HepG2 (cell line): Measurements from ENCODE around the gene ABCD2. TPM values are rescaled to one million over a fixed set of nuclear protein-coding genes. Genes with fewer than 3 reads are reported as not detected.

Experiments used
- ATAC-seq: fragments of 200-7000 bp; cut with Tn5 transposase; 3 replicates; pipeline ENCODE4 v1.9.1; 2020; ENCODE audit warnings: mild to moderate bottlenecking, moderate library complexity
- BruUV-seq: library from RNA; stranded (reverse); fragments of 400-500 nt; replicated peaks from 2 replicates; lab custom pipeline; 2021; lab: Mats Ljungman, UMichigan
- CTCF ChIA-PET: fragments of 300-600 bp; formaldehyde crosslinking; extraction: SDS; loops from one replicate; lab custom pipeline; 2021; ENCODE audit warnings: low total read pairs, inconsistent platforms, low intra/inter-chr PET ratio; lab: Yijun Ruan, JAX
- POLR2A ChIA-PET: fragments of 350-600 bp; sonication (Branson Sonifier 250); formaldehyde crosslinking; loops from one replicate; lab custom pipeline; 2020; ENCODE audit warnings: antibody characterized with exemption, inconsistent platforms; lab: Yijun Ruan, JAX
- DNase-seq: peaks from one replicate; pipeline ENCODE4 v3.0.0-alpha.2; 2015; ENCODE audit warnings: low spot score
- FAIRE-seq: peaks from 3 replicates; lab custom pipeline; 2011; peaks lifted over from hg19 to GRCh38; lab: Jason Lieb, UNC
- H2AFZ ChIP-seq: one replicate; pipeline ENCODE4 v1.6.1; 2011; ENCODE audit warnings: low read length, inconsistent platforms
- H3K27ac ChIP-seq: fragments of 300-600 bp; 3 replicates; pipeline ENCODE4 v1.8.0; 2011; ENCODE audit warnings: mixed run types, mild to moderate bottlenecking, mixed read lengths, low read length, inconsistent platforms; ENCODE audit not compliant: insufficient read depth; ENCODE audit errors: extremely low read length
- H3K27me3 ChIP-seq, 2 experiments: fragments of 200-600 bp in 1 of 2; 2 replicates in 1 of 2; 3 replicates in 1 of 2; pipeline versions ENCODE4 v1.6.0 to v1.8.0; 2011; ENCODE audit warnings: low read length in 2 of 2, mild to moderate bottlenecking in 2 of 2, moderate library complexity in 2 of 2, inconsistent platforms in 1 of 2; ENCODE audit not compliant: insufficient read depth in 2 of 2, control insufficient read depth in 1 of 2
- H3K36me3 ChIP-seq, 2 experiments: fragments of 200-600 bp in 1 of 2; replicated peaks in 1 of 2; 2 replicates in 1 of 2; 3 replicates in 1 of 2; pipeline versions ENCODE4 v1.5.1 to v1.8.0; 2011; ENCODE audit warnings: low read length in 2 of 2, inconsistent platforms in 1 of 2; ENCODE audit not compliant: insufficient read depth in 2 of 2, control insufficient read depth in 1 of 2
- H3K4me1 ChIP-seq: 2 replicates; pipeline ENCODE4 v1.5.1; 2012; ENCODE audit warnings: low read length, inconsistent platforms; ENCODE audit not compliant: insufficient read depth
- H3K4me2 ChIP-seq: 2 replicates; pipeline ENCODE4 v1.6.0; 2011; ENCODE audit warnings: low read depth, low read length, inconsistent platforms
- H3K4me3 ChIP-seq, 3 experiments: fragments of 200-600 bp in 1 of 3; sonication (generic), shearing (Covaris generic) in 1 of 3; replicated peaks in 1 of 3; 2 replicates each; pipeline ENCODE4 v1.5.1; 2011 to 2016; ENCODE audit warnings: low read length in 3 of 3, inconsistent platforms in 2 of 3, low read depth in 2 of 3, mild to moderate bottlenecking in 2 of 3, control low read depth in 1 of 3, mixed read lengths in 1 of 3; ENCODE audit not compliant: insufficient read depth in 1 of 3
- H3K79me2 ChIP-seq: one replicate; pipeline ENCODE4 v1.6.1; 2011; ENCODE audit warnings: low read length, inconsistent platforms; ENCODE audit not compliant: insufficient read depth
- H3K9ac ChIP-seq: 2 replicates; pipeline ENCODE4 v1.6.0; 2011; ENCODE audit warnings: mild to moderate bottlenecking, low read depth, low read length, inconsistent platforms; ENCODE audit not compliant: insufficient read depth
- H3K9me3 ChIP-seq: 2 replicates; pipeline ENCODE4 v1.5.1; 2012; ENCODE audit warnings: mild to moderate bottlenecking, low read length
- H4K20me1 ChIP-seq: 2 replicates; pipeline ENCODE4 v1.6.0; 2011; ENCODE audit warnings: inconsistent platforms, mild to moderate bottlenecking, low read length, moderate library complexity; ENCODE audit not compliant: insufficient read depth
- ETV5 ChIP-seq: IDR thresholded peaks from 2 replicates; pipeline ENCODE4 v1.6.1; 2018; ENCODE audit warnings: missing biosample characterization, missing genetic modification reagents, inconsistent platforms, borderline replicate concordance
- FIP1L1 ChIP-seq: fragments of 200-400 bp; formaldehyde crosslinking; IDR thresholded peaks from 2 replicates; pipeline ENCODE4 v1.6.1; 2018; ENCODE audit warnings: low read depth, mild to moderate bottlenecking, low read length, moderate library complexity, borderline replicate concordance; ENCODE audit not compliant: insufficient read depth
- HNRNPH1 ChIP-seq: fragments of 200-400 bp; formaldehyde crosslinking; optimal IDR thresholded peaks from 2 replicates; pipeline ENCODE3; 2017; ENCODE audit warnings: mild to moderate bottlenecking, low read depth, low read length
- JDP2 ChIP-seq: sonication (generic); formaldehyde crosslinking; IDR thresholded peaks from 2 replicates; pipeline ENCODE4 v1.8.1; 2022; ENCODE audit warnings: missing genetic modification reagents, borderline replicate concordance
- RBFOX2 ChIP-seq: fragments of 200-400 bp; formaldehyde crosslinking; IDR thresholded peaks from 2 replicates; pipeline ENCODE4 v1.6.1; 2017; ENCODE audit warnings: low read depth, mild to moderate bottlenecking, low read length
- RXRA ChIP-seq: sonication (generic); formaldehyde crosslinking; IDR thresholded peaks from 2 replicates; pipeline ENCODE4 v1.5.1; 2020; ENCODE audit warnings: missing genetic modification reagents
- SRSF4 ChIP-seq: fragments of 200-400 bp; formaldehyde crosslinking; IDR thresholded peaks from one replicate; pipeline ENCODE4 v1.6.1; 2018; ENCODE audit warnings: mild to moderate bottlenecking, low read depth, low read length, moderate library complexity; ENCODE audit not compliant: poor library complexity, severe bottlenecking
- STAT6 ChIP-seq: sonication (generic); formaldehyde crosslinking; IDR thresholded peaks from 2 replicates; pipeline ENCODE4 v1.4.0; 2020; ENCODE audit warnings: missing genetic modification reagents, mild to moderate bottlenecking, borderline replicate concordance
- ZBTB21 ChIP-seq: sonication (generic); formaldehyde crosslinking; IDR thresholded peaks from 2 replicates; pipeline ENCODE4 v1.4.0; 2020; ENCODE audit warnings: missing genetic modification reagents
- ZFP36L1 ChIP-seq: sonication (generic); formaldehyde crosslinking; IDR thresholded peaks from 2 replicates; pipeline ENCODE4 v1.8.0; 2022; ENCODE audit warnings: mild to moderate bottlenecking, missing genetic modification reagents, moderate library complexity
- ZNF253 ChIP-seq: sonication (generic); formaldehyde crosslinking; IDR thresholded peaks from 2 replicates; pipeline ENCODE4 v1.8.0; 2022; ENCODE audit warnings: mild to moderate bottlenecking, missing genetic modification reagents, borderline replicate concordance
- ZNF512 ChIP-seq: sonication (generic); formaldehyde crosslinking; IDR thresholded peaks from 2 replicates; pipeline ENCODE4 v1.4.0; 2020; ENCODE audit warnings: mild to moderate bottlenecking, missing genetic modification reagents
- ZNF577 ChIP-seq: sonication (generic); formaldehyde crosslinking; IDR thresholded peaks from 2 replicates; pipeline ENCODE4 v1.4.0; 2020; ENCODE audit warnings: mild to moderate bottlenecking, low read depth, missing genetic modification reagents, borderline replicate concordance
- ZNF704 ChIP-seq: sonication (generic); formaldehyde crosslinking; IDR thresholded peaks from 2 replicates; pipeline ENCODE4 v1.8.1; 2023; ENCODE audit warnings: mild to moderate bottlenecking, inconsistent platforms, moderate library complexity, missing genetic modification reagents, borderline replicate concordance
- ZNF710 ChIP-seq: sonication (generic); formaldehyde crosslinking; IDR thresholded peaks from 2 replicates; pipeline ENCODE4 v1.5.0; 2020; ENCODE audit warnings: mild to moderate bottlenecking, missing genetic modification reagents, borderline replicate concordance
- WGBS: methylation state at CpG from one replicate; pipeline ENCODE4 v1.1.6; 2017; ENCODE audit warnings: low lambda C conversion rate; 5-methylcytosine and 5-hydroxymethylcytosine counted together
- in situ Hi-C: cut with HindIII; loops from 2 replicates; pipeline ENCODE4 v1.10.0; 2017; ENCODE audit warnings: low pct_unique_long_range_greater_than_20kb; ENCODE audit not compliant: extremely low pct_ligation_motif_present
- intact Hi-C: fragments of 100-400 bp; cut with micrococcal nuclease; formaldehyde crosslinking; loops from one replicate; pipeline ENCODE4 v1.10.0; 2022; ENCODE audit not compliant: unreplicated experiment
- polyA plus RNA-seq, 8 experiments: library from polyadenylated mRNA; depleted of rRNA in 3 of 8; stranded (reverse) in 7 of 8; unstranded in 1 of 8; fragments of >200 nt; fragmentation: Illumina TruSeq in 4 of 8; extraction: Trizol in 4 of 8; gene quantifications; 2 replicates each; pipeline versions ENCODE4 v1.2.1 to v1.2.3, GENCODE V29; 2011 to 2016; ENCODE audit warnings: low read depth in 4 of 8, missing spikeins in 1 of 8, mixed read lengths in 1 of 8; ENCODE audit not compliant: insufficient read depth in 1 of 8
- total RNA-seq, 5 experiments: library from RNA; depleted of rRNA; stranded (reverse); fragments of >200 nt; fragmentation: Illumina TruSeq; extraction: Trizol; gene quantifications; 2 replicates each; pipeline ENCODE4 v1.2.3, GENCODE V29; 2016; ENCODE audit warnings: low read depth in 1 of 5

ABCD2 gene
- total and polyA plus RNA-seq, 2 of the 13 experiments (the other 11 are each of a cell fraction or from before 2014, with no cell fraction given), result not detected

- ChIA-PET POLR2A (no interaction called here), CTCF (interaction anchor here (1.6 kb wide), 1 partner anchor 301 kb away, joined by 3 read pairs; no protein-coding TSS in a partner anchor)
- peak overlapping the region; percentile 76 for H3K4me2 ChIP-seq
- H3K4me1 ChIP-seq, result peaks cover 21% of the 10 kb centered on the region
- BruUV-seq, result no TSS peak
- H3K4me3 ChIP-seq, result peak overlapping the region in 2 of 3 experiments; percentile 40 to 50; a peak in 3 of 6 replicates
- no peak overlapping the region for H3K9ac ChIP-seq
- peak overlapping the region; percentile 17 for H2AFZ ChIP-seq
- no peaks in the 10 kb centered on the region; a peak in 2 of 5 replicates for H3K27me3 ChIP-seq
- intact Hi-C loops, result no loop called here
- no peak for FAIRE-seq
- H4K20me1 ChIP-seq, result no peaks in the 10 kb centered on the region
- no peaks in the 10 kb centered on the region for H3K36me3 ChIP-seq
- no peak for TF ChIP-seq ZNF577
- TF ChIP-seq ZBTB21, result no peak
- no peak for TF ChIP-seq FIP1L1
- no peak for TF ChIP-seq ETV5
- no peak for TF ChIP-seq ZNF710 (CRISPR knock-in tag)
- TF ChIP-seq ZFP36L1 (CRISPR knock-in tag), result no peak
- TF ChIP-seq ZNF704 (CRISPR knock-in tag), result no peak
- no peak for TF ChIP-seq HNRNPH1
- TF ChIP-seq STAT6 (CRISPR knock-in tag), result no peak
- no peak for TF ChIP-seq RBFOX2
- TF ChIP-seq SRSF4, result no peak
- no peak for TF ChIP-seq RXRA (CRISPR knock-in tag)
- TF ChIP-seq JDP2 (CRISPR knock-in tag), result no peak
- TF ChIP-seq ZNF253 (CRISPR knock-in tag), result no peak
- no peak for TF ChIP-seq ZNF512 (CRISPR knock-in tag)
- TF ChIP-seq, all 625 proteins: peak for 0
- in situ Hi-C loops, result no loop called here
- Histone ChIP-seq H3K27ac (no peak overlapping the region), H3K79me2 (no peaks in the 10 kb centered on the region), H3K9me3 (no peaks in the 10 kb centered on the region)
- WGBS, result 8% methylated on average over 7 of the region's 10 CpGs
- DNase-seq (no peak), ATAC-seq (peak; percentile 68)
Observed at GRCh38 chr12:39619316-39619659, 315 bp downstream of the ABCD2 start.
